Mucosa of gallbladder (tissue), 1 donor: ENCODE measurements around the gene ARL6. TPM values are rescaled to one million over a fixed set of nuclear protein-coding genes. Genes with fewer than 3 reads are reported as not detected.
"Not testable (repeated sequence)": the region's sequence is repeated elsewhere in the genome, so short reads cannot be mapped to it uniquely, and the experiment has no call there.

Experiments
- DNase-seq: peaks from one replicate; pipeline ENCODE4 v3.0.0-alpha.2; 2020; ENCODE audit warnings: low spot score
- total RNA-seq: library from RNA; stranded (reverse); gene quantifications from one replicate; pipeline ENCODE4 v1.2.1, GENCODE V29; 2021
- donor health status: DM: no; HTN: no; CAD: no.

The ARL6 gene
- total RNA-seq, 1 donor from 2014 or later, result 8.9 TPM

DNA sequence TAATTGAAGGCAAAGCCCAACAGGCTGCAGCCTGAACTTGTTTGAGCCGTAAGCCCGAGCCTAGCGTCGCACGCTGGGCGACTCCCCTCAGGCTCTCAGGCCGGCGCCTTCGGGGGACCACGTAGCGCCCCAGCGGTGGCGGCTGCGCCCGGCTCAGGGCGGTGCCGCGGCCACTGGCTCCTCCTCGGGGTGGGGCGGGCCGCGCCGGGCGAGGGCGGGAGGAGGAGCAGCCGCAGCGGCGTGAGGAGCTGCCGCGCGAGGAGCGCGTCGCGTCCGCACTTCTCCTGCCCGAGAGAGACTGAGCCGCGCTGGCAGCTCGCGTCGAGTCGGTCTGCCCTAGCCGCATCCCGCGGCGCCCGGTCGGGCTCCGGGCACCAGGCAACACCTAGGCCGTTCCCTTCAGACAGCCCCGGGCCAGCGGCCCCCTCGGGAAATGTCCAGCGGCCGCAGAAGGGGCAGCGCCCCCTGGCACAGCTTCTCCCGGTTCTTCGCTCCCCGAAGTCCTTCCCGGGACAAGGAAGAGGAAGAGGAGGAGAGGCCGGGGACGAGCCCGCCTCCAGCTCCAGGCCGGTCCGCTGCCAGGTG, 57.3 kb downstream of the ARL6 start, which contains the start of gene CRYBG3:
CRYBG3 (plus strand) TSS at position 238 of the 585 bp plus-strand sequence; CDS start at position 434, 196 bp downstream.
- peak; percentile 79 for DNase-seq

DNA sequence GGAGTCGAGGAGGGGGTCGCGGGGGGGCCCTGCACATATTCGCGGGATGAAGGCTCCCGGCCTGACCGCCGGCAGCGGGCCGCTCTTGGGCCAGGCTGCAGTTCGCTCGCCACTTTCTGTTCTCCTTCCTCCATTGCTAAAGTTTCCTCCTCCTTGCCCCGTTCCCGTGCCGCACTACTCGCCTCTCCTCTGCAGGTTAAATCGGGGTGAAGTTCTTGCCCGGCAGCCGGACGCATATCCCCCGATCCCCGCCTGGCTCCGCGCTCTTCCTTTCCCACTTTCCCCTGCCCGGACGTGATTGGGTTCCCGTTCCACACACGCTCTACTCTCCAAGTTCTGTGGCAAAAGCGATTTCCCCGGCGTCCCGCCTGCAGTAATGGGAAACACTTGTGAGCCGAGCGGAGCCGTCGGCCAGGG, 57.8 kb downstream of the ARL6 start:
- peak; percentile 25 for DNase-seq

DNA sequence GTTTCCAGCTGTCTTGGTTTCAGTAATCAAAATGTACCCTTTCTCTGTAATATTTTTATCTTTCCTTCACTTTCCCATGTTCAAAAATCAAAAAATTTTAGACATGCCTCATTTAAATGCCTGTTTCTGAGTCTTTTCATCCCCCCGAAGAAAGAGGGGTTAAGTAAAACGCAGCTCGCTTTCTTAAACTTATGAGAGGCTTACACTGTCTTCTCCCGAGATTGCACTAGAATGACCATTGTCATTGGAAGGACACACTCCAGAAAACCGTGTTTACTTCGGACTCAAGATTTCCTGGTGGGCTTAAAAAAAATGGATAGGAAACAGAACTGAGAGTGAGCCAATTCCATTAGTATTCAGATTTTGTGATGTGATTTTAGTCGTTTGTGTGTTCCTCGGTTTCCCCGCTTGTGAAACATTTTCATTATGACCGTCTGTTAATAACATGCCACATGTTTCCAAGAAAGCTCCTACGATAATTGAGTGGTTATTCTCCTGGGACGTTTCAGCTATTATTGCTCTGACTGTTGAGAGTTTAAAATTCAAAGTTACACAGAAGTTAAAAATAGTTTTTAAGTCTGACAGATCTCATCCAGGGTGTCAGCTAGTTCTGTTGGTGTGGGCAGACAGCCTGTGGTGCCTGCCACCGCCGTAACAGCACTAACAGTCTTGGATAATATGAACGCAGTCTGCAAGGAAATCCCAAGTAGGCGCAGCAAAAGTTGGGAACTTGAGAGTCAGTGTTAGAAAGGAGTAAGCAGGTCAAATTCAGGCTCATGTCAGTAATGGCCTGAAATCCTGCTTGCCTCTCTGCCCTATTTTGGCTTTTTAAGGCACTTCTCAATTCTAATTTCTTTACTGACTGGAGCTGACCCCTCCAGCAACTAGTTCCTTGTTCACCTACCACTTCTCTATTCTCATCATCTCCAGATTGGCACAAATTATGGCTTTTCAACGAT, 58.8 kb downstream of the ARL6 start:
- no peak for DNase-seq

DNA sequence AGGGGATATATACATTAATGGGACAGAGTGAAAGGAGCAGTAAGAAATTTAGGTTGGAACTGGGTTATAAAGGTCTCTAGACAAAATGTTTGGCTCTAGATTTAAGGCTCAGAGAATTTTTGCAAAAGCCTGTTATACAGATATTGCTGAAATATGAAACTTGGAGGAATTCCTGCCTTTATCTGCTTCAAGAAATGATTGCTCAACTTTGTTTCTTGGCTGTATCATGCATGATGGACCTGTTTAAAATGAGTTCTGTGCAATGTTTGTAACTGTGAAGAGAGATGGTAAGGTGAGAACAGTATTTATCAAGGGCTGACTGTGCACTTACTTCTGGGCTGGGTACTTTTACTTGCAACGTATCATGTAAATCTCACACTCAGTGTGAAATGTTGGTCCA, 60.5 kb downstream of the ARL6 start:
- no peak for DNase-seq

DNA sequence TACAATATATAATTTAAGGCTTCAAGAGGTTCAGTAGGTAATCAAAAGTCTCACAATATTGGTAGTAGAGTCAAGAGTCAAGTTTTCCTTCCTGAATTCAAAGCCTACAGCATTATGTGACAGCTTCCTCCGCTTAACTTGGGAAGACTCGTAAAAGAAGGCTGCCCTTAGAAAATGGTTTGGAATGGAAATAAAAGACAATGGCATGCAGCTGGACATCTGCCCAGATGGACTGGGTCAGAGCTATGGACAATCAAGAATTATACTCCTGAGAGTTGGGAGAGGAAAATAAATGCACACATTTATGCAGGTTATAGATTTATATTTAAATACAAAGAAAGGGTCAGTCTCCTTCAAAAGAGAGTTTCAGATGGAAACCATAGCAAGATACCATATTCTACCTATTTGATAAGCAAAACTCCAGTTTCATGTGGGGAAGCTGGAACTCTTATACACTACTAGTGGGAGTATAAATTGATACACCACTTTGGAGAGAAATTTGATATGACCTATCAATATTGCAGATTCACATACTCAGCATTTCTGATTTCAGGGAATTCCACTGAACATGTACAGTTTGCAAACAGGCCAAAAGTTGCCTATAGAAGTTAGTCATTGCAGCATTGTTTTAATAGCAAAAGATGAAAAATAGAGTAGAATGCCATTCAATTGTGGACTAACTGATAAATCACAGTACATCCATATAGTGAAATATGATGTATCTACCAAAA, 63.3 kb downstream of the ARL6 start:
- DNase-seq, result no peak

DNA sequence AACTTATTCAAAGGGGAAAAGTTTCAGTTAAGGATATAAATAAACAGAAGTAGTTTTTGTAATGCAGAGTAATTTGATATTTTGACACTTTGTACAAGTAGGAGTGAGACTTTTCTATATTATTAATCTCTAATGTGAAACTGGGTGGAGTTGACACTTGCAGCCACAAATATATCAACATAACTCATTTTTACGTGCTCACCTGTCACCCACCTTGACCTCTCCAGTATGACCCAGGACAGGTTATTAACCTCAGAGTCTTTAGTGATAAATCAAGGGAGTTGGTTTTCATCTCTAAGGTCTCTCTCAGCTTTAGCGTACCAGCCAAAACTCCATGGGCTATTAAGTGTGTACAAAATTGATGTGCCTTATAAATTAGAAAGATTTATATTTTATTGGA, 64.6 kb downstream of the ARL6 start:
- DNase-seq, result no peak

DNA sequence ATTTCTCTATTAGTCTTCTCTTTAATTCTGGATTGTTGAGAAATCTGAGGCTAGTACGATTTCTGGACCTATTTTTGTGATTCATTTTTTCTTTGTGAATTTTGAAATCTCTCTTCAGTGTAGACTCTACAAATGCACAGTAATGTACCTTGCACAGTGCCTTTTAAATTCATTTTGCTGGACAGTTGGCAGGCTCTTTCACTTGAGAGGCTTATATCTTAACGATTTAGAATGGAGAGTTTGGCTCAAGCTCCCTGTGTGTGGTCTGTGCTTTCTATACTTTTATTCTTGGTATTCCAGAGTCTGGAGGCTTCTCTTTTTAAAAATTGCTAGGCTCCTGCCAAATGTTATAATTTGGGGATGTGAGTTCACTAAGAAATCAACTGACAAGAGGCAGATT, 66.1 kb downstream of the ARL6 start:
- DNase-seq, result no peak

DNA sequence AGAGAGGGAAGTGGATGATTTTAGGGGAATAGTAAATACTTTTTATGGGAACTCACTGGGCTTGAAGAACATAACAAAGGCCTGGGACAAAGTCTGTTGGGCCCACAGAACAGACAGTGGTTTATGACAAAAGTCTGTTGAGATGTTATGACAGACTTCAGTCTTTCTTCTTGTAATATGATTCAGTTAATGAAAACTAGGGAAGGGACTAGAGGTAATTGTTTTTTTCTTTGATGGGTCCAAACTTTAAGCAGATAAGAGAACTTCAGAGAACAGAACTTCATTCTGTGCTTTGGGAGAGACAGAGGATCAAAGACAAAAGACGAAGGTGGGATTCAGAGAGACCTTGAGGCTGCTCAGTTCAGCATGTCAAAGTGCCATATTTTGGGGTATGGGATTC, 66.6 kb downstream of the ARL6 start:
- DNase-seq, result no peak

DNA sequence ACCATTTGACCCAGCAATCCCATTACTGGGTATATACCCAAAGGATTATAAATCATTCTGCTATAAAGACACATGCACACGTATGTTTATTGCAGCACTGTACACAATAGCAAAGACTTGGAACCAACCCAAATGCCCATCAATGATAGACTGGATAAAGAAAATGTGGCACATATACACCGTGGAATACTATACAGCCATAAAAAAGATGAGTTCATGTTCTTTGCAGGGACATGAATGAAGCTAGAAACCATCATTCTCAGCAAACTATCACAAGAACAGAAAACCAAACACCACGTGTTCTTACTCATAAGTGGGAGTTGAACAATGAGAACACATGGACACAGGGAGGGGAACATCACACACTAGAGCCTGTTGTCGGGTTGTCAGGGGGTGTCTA, 68.6 kb downstream of the ARL6 start:
- DNase-seq, result not testable (repeated sequence)

DNA sequence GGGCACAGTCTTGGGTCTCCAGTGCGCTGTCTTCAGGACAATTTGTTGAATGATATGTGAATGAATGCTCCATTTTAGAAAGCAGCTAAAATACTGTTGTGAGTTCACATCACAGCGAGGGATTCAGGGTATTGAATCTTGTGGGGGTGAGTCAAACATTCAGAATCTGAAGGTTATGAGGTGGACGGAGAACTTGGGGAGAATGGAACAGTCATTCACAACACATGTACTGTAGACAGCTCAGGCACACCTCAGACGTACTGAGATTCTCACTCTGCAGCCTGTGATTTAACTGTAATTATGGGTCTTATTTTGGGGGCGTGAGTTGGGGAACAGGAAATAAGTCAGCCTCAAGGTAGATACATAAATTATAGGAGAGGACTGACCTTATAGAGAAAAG, 71.2 kb downstream of the ARL6 start:
- no peak for DNase-seq

DNA sequence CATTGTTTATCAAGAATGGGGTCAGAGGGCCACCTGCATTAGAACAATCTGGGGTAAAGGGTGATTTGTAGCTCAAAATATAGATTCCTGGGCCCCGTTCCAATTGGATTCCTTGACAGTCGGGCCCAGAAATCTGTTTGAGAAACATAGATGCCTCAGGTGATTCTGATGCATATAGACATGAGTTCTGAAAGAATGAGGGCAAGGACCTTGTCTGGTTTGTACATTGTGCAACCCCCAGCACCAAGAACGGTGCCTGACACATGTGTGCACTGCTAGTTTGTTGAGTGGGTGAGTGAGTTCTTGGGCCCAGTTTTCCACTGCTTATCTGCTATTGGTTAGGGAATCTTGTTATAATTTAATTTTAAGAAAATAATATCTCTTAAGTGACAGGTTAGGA, 73.8 kb downstream of the ARL6 start:
- no peak for DNase-seq

DNA sequence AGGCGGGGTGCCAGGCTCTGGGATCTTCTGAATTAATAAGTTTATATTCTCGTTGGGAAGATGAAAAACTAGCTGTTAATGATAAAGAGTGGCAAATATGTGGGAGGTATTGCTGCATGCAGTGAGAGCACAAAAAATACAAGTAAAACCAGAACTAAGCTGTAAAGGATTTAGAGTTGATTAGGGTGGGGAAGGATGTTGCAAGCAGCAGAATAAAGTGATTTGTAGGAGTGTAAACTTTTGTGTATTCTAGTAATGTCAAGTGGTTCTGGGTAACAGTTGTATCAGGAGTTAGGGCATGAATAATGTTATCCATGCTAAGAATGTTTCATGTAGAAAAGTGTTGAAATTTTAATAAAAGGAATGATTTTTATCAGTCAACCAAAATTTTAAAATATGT, 75.4 kb downstream of the ARL6 start:
- DNase-seq, result no peak

DNA sequence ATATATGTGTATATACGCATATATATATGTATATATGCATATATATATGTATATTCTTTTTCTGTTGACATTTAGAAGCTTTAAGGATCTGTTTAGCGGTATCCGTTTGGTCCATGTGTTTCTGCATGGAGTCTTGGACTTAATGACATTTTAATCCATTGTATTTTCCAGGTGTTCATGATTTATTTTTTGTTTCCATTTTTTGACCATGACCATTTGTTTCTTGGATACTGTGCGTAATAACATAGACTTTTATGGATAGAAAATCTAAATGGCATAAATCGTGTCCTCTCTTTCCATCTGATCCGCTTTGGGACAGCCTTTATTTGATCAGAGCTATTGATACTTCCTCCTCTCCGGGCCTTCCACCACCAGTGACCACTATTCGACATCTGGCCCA, 76.7 kb downstream of the ARL6 start:
- DNase-seq, result no peak

DNA sequence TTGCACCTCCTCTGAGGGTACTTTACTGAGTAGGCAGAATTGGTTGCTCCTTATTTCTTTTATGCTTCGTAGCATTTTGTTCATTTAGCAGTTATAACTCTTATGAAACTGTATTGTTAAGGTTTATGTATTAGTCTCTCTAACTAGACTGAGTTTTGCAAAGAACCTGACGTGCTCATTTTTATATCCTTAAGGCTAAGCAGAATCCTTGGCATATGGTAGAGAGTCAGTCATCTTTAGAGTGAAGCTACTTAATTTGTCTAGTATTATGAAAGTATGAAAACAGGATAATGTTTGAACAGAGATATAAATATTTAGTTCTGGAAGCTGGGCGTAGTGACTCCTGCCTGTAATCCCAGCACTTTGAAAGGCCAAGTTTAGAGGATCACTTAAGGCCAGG, 77.4 kb downstream of the ARL6 start:
- no peak for DNase-seq

DNA sequence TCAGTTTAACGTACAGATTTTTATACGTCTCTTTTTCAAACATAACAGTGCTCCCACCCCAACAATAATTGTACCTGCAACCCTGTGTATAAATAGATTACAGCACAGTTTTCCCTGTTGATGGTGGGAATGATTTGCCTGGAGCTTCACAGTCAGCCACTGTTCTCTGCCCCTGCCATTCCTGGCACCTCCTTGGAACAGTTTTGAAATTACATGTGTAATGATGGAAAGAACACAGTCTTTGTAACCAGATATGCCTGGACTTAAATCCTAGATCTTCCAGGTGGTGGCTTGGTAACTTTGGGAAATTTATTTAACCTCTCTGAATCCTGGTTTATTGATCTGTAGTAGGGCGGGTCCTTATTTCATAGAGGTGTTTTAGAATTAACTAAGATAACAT, 84.2 kb downstream of the ARL6 start:
- DNase-seq, result no peak

Other genes starting within 250 kb of the ARL6 start
- 17.7 TPM for gene CRYBG3, start 57.3 kb downstream of the ARL6 start, total RNA-seq
- 18.6 TPM for gene RIOX2, start 207.7 kb downstream of the ARL6 start, total RNA-seq